Measurements from ENCODE around the gene HEXIM2.

Gene HEXIM2

GRCh38 chr17:45161288-45162024 lies at the start of gene HEXIM2 (continued):
- TF ChIP-seq ZFP41 (tag by site-specific recombination; IDR thresholded peaks at IDR 0.05; ENCODE audit: borderline replicate concordance) = peak; percentile 69; the same call in 1 of the 2 replicates
- TF ChIP-seq ZNF266 (tag by site-specific recombination; IDR thresholded peaks at IDR 0.05; ENCODE audit: low read depth) = no peak
- TF ChIP-seq ZNF121 (tag by site-specific recombination; IDR thresholded peaks at IDR 0.05) = peak; percentile 63
- TF ChIP-seq ZNF544 (tag by site-specific recombination; IDR thresholded peaks at IDR 0.05) = no peak
- peak; percentile 21; the same call in 1 of the 2 replicates for TF ChIP-seq BCL11A (tag by site-specific recombination; IDR thresholded peaks at IDR 0.05; ENCODE audit: low read depth)
- peak; percentile 95 for TF ChIP-seq ZNF660 (tag by site-specific recombination; IDR thresholded peaks at IDR 0.05)
- peak; percentile 37; the same call in 1 of the 2 replicates for TF ChIP-seq RBAK (tag by site-specific recombination; IDR thresholded peaks at IDR 0.05)
- TF ChIP-seq ZNF677 (tag by site-specific recombination; IDR thresholded peaks at IDR 0.05) = no peak
- no peak for TF ChIP-seq ZNF211 (tag by site-specific recombination; IDR thresholded peaks at IDR 0.05; ENCODE audit: low read depth)
- no peak for TF ChIP-seq ZNF514 (tag by site-specific recombination; IDR thresholded peaks at IDR 0.05)
- peak; percentile 98 for TF ChIP-seq SP2 (tag by site-specific recombination; IDR thresholded peaks at IDR 0.05)
- no peak for TF ChIP-seq ZNF596 (tag by site-specific recombination; IDR thresholded peaks at IDR 0.05)
- no peak for TF ChIP-seq ZNF140 (tag by site-specific recombination; IDR thresholded peaks at IDR 0.05)
- TF ChIP-seq ZNF473 (tag by site-specific recombination; IDR thresholded peaks at IDR 0.05) = no peak
- peak; percentile 91 for TF ChIP-seq GLIS2 (tag by site-specific recombination; IDR thresholded peaks at IDR 0.05)
- peak; percentile 55; the same call in 1 of the 2 replicates for TF ChIP-seq ZNF747 (tag by site-specific recombination; IDR thresholded peaks at IDR 0.05)
- TF ChIP-seq ZNF223 (tag by site-specific recombination; IDR thresholded peaks at IDR 0.05) = peak; percentile 57; the same call in 1 of the 2 replicates
- peak; percentile 98 for TF ChIP-seq KLF9 (tag by site-specific recombination; IDR thresholded peaks at IDR 0.05; ENCODE audit: low read depth)
- peak; percentile 95 for TF ChIP-seq KLF8 (tag by site-specific recombination; IDR thresholded peaks at IDR 0.05)
- TF ChIP-seq GLI2 (tag by site-specific recombination; IDR thresholded peaks at IDR 0.05; ENCODE audit: borderline replicate concordance, low read depth) = no peak
- TF ChIP-seq ZNF26 (tag by site-specific recombination; IDR thresholded peaks at IDR 0.05) = no peak
- no peak for TF ChIP-seq ZNF132 (tag by site-specific recombination; IDR thresholded peaks at IDR 0.05; ENCODE audit: borderline replicate concordance)
- no peak for TF ChIP-seq ZNF600 (tag by site-specific recombination; IDR thresholded peaks at IDR 0.05)
- TF ChIP-seq KLF10 (tag by site-specific recombination; IDR thresholded peaks at IDR 0.05) = peak; percentile 93
- peak; percentile 94 for TF ChIP-seq ZNF76 (tag by site-specific recombination; IDR thresholded peaks at IDR 0.05; ENCODE audit: borderline replicate concordance, low read depth)
- TF ChIP-seq ZNF610 (tag by site-specific recombination; IDR thresholded peaks at IDR 0.05; ENCODE audit: borderline replicate concordance) = peak; percentile 78
- TF ChIP-seq ZNF114 (tag by site-specific recombination; IDR thresholded peaks at IDR 0.05) = no peak
- no peak for TF ChIP-seq ZNF302 (tag by site-specific recombination; IDR thresholded peaks at IDR 0.05; ENCODE audit: low read depth)
- peak; percentile 97 for TF ChIP-seq ZBTB10 (tag by site-specific recombination; IDR thresholded peaks at IDR 0.05)
- TF ChIP-seq REPIN1 (tag by site-specific recombination; IDR thresholded peaks at IDR 0.05; ENCODE audit: low read depth) = peak; percentile 90; the same call in 1 of the 2 replicates
- 0 out of 2 replicates have a peak, but pooled peaks have one; percentile 38 for TF ChIP-seq ZNF157 (tag by site-specific recombination; IDR thresholded peaks at IDR 0.05)
- TF ChIP-seq ZNF24 (tag by site-specific recombination; IDR thresholded peaks at IDR 0.05) = peak; percentile 87; the same call in 1 of the 2 replicates
- no peak for TF ChIP-seq ZNF48 (tag by site-specific recombination; IDR thresholded peaks at IDR 0.05)
- no peak for TF ChIP-seq ZNF175 (tag by site-specific recombination; IDR thresholded peaks at IDR 0.05)
- peak; percentile 77 for TF ChIP-seq ZFP69B (tag by site-specific recombination; IDR thresholded peaks at IDR 0.05)
- 0 out of 2 replicates have a peak, but pooled peaks have one; percentile 8 for TF ChIP-seq ZNF654 (tag by site-specific recombination; IDR thresholded peaks at IDR 0.05; ENCODE audit: low read depth)

Data from HEK293 (cell line).